SU-DHL-6 (cell line): ENCODE data around the gene RHOT1.

Experiments
- EZH2phosphoT487 ChIP-seq: fragments of 200-600 bp; sonication (generic), shearing (Covaris generic); conservative IDR thresholded peaks from 2 replicates; pipeline ENCODE4 v1.6.1; 2018; ENCODE audit warnings: mild to moderate bottlenecking, antibody characterized with exemption, low read length, moderate library complexity, mixed read lengths
- TF ChIP-seq, protein P1 (sequence below): fragments of 200-600 bp; sonication (generic); IDR thresholded peaks from one replicate; pipeline ENCODE4 v1.5.1; 2017; ENCODE audit warnings: antibody characterized with exemption, mild to moderate bottlenecking, low read length, moderate library complexity; ENCODE audit not compliant: insufficient read depth, poor library complexity, severe bottlenecking

- TF ChIP-seq, protein P1, sequence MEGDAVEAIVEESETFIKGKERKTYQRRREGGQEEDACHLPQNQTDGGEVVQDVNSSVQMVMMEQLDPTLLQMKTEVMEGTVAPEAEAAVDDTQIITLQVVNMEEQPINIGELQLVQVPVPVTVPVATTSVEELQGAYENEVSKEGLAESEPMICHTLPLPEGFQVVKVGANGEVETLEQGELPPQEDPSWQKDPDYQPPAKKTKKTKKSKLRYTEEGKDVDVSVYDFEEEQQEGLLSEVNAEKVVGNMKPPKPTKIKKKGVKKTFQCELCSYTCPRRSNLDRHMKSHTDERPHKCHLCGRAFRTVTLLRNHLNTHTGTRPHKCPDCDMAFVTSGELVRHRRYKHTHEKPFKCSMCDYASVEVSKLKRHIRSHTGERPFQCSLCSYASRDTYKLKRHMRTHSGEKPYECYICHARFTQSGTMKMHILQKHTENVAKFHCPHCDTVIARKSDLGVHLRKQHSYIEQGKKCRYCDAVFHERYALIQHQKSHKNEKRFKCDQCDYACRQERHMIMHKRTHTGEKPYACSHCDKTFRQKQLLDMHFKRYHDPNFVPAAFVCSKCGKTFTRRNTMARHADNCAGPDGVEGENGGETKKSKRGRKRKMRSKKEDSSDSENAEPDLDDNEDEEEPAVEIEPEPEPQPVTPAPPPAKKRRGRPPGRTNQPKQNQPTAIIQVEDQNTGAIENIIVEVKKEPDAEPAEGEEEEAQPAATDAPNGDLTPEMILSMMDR, result no peak
- TF ChIP-seq EZH2phosphoT487, result no peak
These were observed 125.4 kb downstream of the RHOT1 start for GRCh38 chr17:32267690-32268205.
